Transverse colon (tissue), 4 donors: ENCODE measurements around the gene FGF22. TPM values are rescaled to one million over a fixed set of nuclear protein-coding genes. Genes with fewer than 3 reads are reported as not detected.

Experiments
- DNase-seq: peaks from one replicate; pipeline ENCODE4 v3.0.0-alpha.2; 2019
- H3K27ac ChIP-seq, 4 donors: fragments of 200-600 bp; sonication (generic); 2 replicates each; pipeline ENCODE4 v1.5.1; 2016 to 2018; ENCODE audit warnings: inconsistent platforms in 4 of 4
- H3K27me3 ChIP-seq: fragments of 200-600 bp; sonication (generic); 2 replicates; pipeline ENCODE4 v1.5.1; 2017; ENCODE audit warnings: inconsistent platforms
- H3K36me3 ChIP-seq, 4 donors: fragments of 200-600 bp; sonication (generic); 2 replicates each; pipeline ENCODE4 v1.5.1; 2017 to 2019; ENCODE audit warnings: inconsistent platforms in 4 of 4
- H3K4me1 ChIP-seq, 4 donors: fragments of 200-600 bp; sonication (generic); 2 replicates each; pipeline ENCODE4 v1.5.1; 2017 to 2020; ENCODE audit warnings: inconsistent platforms in 4 of 4
- H3K4me3 ChIP-seq, 4 donors: fragments of 200-600 bp; sonication (generic); 1 replicate in 1 of 4; 2 replicates in 3 of 4; pipeline versions ENCODE4 v1.5.1 to v1.6.1; 2017 to 2019; ENCODE audit warnings: inconsistent platforms in 4 of 4
- H3K9me3 ChIP-seq, 2 donors: fragments of 200-600 bp; sonication (generic); 2 replicates each; pipeline ENCODE4 v1.5.1; 2017 to 2019; ENCODE audit warnings: inconsistent platforms in 2 of 2
- CTCF ChIP-seq, 5 experiments: fragments of 200-600 bp in 3 of 5; fragments of 450-650 bp in 2 of 5; sonication (generic) in 3 of 5; IDR thresholded peaks; 1 replicate in 2 of 5; 2 replicates in 3 of 5; pipeline ENCODE4 v1.5.1; 2016 to 2017; ENCODE audit warnings: antibody characterized with exemption in 5 of 5, inconsistent platforms in 3 of 5, mild to moderate bottlenecking in 2 of 5, moderate library complexity in 1 of 5
- EP300 ChIP-seq: sonication (generic); formaldehyde crosslinking; IDR thresholded peaks from one replicate; pipeline ENCODE4 v1.6.1; 2017; ENCODE audit warnings: antibody characterized with exemption, low read depth
- POLR2A ChIP-seq: fragments of 450-650 bp; IDR thresholded peaks from one replicate; pipeline ENCODE4 v1.6.1; 2016; ENCODE audit warnings: antibody characterized with exemption, mild to moderate bottlenecking, moderate library complexity
- POLR2AphosphoS5 ChIP-seq, 3 donors: sonication (generic); formaldehyde crosslinking; IDR thresholded peaks; one replicate each; pipeline ENCODE4 v1.6.1; 2016; ENCODE audit warnings: antibody characterized with exemption in 3 of 3
- WGBS, 2 donors: methylation state at CpG; one replicate each; pipeline ENCODE4 v1.1.5; 2018; ENCODE audit warnings: low coverage in 1 of 2; 5-methylcytosine and 5-hydroxymethylcytosine counted together
- in situ Hi-C, 4 donors: fragments of 200-750 bp; cut with MboI; loops; one replicate each; pipeline versions ENCODE4 v1.15.0 to v1.15.1; 2017; ENCODE audit warnings: low sequenced_read_pairs in 3 of 4, low pct_ligation_motif_present in 1 of 4, low pct_unique_long_range_greater_than_20kb in 1 of 4
- intact Hi-C: fragments of 100-400 bp; cut with DNase I; formaldehyde crosslinking; loops from one replicate; pipeline ENCODE4 v1.15.1; 2023; ENCODE audit warnings: low total_unique reads
- total RNA-seq, 4 donors: library from RNA; depleted of rRNA; stranded (reverse); fragments of >200 nt; gene quantifications; one replicate each; pipeline ENCODE4 v1.1.0, GENCODE V29; 2016

Gene FGF22
- total RNA-seq, 4 donors from 2014 or later, result not detected

- 66 to 80% methylated on average over 5 to 19 of the region's 31 CpGs for WGBS, 2 donors
- Histone ChIP-seq H3K36me3 (no peaks in the 10 kb centered on the region), H3K9me3 (no peaks in the 10 kb centered on the region), H3K27me3 (no peaks in the 10 kb centered on the region), H3K27ac (no peak overlapping the region), H3K4me1 (no peaks in the 10 kb centered on the region), H3K4me3 (no peak overlapping the region)
- intact Hi-C loops, result no loop called here
- TF ChIP-seq EP300 (no peak), POLR2AphosphoS5 (IDR thresholded peaks at IDR 0.05) (no peak), POLR2A (no peak), CTCF (IDR thresholded peaks at IDR 0.05) (no peak)
- in situ Hi-C loops, result no loop called here
- DNase-seq, result no peak
These were observed 45.8 kb downstream of the FGF22 start for GRCh38 chr19:685454-685931.

- no peak overlapping the region for H3K27ac ChIP-seq
- H3K4me1 ChIP-seq, result no peaks in the 10 kb centered on the region
- no peaks in the 10 kb centered on the region for H3K36me3 ChIP-seq
- TF ChIP-seq POLR2A (no peak), CTCF (IDR thresholded peaks at IDR 0.05) (no peak), EP300 (no peak), POLR2AphosphoS5 (IDR thresholded peaks at IDR 0.05) (no peak)
- H3K27me3 ChIP-seq, result no peaks in the 10 kb centered on the region
- in situ Hi-C loops, result no loop called here
- DNase-seq, result no peak
- no peak overlapping the region for H3K4me3 ChIP-seq
- intact Hi-C loops, result no loop called here
- 63% methylated on average over 17 of the region's 17 CpGs; no CpG with 5 or more reads in 1 of the 2 donors for WGBS, 2 donors
- H3K9me3 ChIP-seq, result no peaks in the 10 kb centered on the region
These were observed 47.1 kb downstream of the FGF22 start for GRCh38 chr19:686589-687297.

DNA sequence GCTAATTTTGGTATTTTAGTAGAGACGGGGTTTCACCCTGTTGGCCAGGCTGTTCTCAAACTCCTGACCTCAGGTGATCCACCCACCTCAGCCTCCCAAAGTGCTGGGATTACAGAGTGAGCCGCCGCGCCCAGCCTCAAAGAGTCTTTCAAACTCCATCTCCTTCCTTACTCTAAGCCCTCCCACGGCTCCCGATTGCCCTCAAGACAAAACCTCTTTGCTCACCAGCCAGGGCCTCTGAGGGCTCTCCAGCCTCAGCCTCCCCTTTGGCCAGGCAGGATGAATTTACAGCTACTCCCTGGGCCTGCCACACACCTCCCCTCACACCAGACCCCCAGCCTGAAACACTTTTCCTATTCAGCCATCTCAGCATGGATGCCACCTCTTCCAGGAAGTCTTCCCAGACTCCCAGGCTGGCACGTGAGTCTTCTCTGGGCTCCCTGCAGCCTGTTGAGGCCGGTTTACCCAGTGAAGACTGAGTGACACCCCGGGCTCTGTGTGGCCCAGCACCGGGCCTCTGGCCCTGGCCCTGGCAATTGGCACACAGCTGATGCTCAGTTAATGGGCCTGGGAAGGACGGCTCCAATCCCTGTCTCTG, 48.0 kb downstream of the FGF22 start:
- no peak overlapping the region for H3K27ac ChIP-seq
- 85 to 100% methylated on average over 1 to 11 of the region's 11 CpGs for WGBS, 2 donors
- intact Hi-C loops (no loop called here), in situ Hi-C loops (no loop called here)
- H3K4me3 ChIP-seq, result no peak overlapping the region
- H3K4me1 ChIP-seq, result no peaks in the 10 kb centered on the region
- DNase-seq, result no peak
- H3K27me3 ChIP-seq, result no peaks in the 10 kb centered on the region
- TF ChIP-seq EP300 (no peak), POLR2A (no peak), POLR2AphosphoS5 (IDR thresholded peaks at IDR 0.05) (no peak), CTCF (IDR thresholded peaks at IDR 0.05) (no peak)
- H3K36me3 ChIP-seq, result no peaks in the 10 kb centered on the region
- no peaks in the 10 kb centered on the region for H3K9me3 ChIP-seq

DNA sequence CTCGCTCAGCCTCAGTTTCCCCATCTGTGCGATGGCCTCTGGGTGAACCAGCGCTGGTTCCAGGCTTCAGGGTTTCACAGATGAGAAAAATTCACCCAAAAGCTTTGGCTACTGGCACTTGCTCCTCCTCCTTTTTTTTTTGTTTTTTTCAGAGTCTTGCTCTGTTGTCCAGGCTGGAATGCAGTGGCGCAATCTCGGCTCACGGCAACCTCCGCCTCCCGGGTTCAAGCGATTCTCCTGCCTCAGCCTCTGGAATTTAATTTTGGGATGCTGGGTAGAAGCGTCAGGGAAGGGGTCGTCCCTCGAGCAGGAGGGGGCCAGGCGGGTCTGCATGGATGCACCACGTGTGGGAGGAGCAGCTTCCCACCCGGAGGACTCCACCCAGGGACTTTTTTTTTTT, 48.5 kb downstream of the FGF22 start:
- in situ Hi-C loops (no loop called here), intact Hi-C loops (no loop called here)
- no peak for TF ChIP-seq POLR2A
- no peak for TF ChIP-seq CTCF (IDR thresholded peaks at IDR 0.05)
- TF ChIP-seq EP300, result no peak
- TF ChIP-seq POLR2AphosphoS5 (IDR thresholded peaks at IDR 0.05), result no peak
- no peak overlapping the region for H3K27ac ChIP-seq
- WGBS, 2 donors, result 78 to 100% methylated on average over 1 to 15 of the region's 15 CpGs
- H3K36me3 ChIP-seq, result no peaks in the 10 kb centered on the region
- no peaks in the 10 kb centered on the region for H3K4me1 ChIP-seq
- H3K9me3 ChIP-seq, result no peaks in the 10 kb centered on the region
- no peak for DNase-seq
- H3K27me3 ChIP-seq, result no peaks in the 10 kb centered on the region
- H3K4me3 ChIP-seq, result no peak overlapping the region
